ENCODE data around the gene NDRG2. TPM values are rescaled to one million over a fixed set of nuclear protein-coding genes. Genes with fewer than 3 reads are reported as not detected.

NDRG2 gene
- total RNA-seq, 2 donors from 2014 or later, result 136 to 171 TPM

DNA sequence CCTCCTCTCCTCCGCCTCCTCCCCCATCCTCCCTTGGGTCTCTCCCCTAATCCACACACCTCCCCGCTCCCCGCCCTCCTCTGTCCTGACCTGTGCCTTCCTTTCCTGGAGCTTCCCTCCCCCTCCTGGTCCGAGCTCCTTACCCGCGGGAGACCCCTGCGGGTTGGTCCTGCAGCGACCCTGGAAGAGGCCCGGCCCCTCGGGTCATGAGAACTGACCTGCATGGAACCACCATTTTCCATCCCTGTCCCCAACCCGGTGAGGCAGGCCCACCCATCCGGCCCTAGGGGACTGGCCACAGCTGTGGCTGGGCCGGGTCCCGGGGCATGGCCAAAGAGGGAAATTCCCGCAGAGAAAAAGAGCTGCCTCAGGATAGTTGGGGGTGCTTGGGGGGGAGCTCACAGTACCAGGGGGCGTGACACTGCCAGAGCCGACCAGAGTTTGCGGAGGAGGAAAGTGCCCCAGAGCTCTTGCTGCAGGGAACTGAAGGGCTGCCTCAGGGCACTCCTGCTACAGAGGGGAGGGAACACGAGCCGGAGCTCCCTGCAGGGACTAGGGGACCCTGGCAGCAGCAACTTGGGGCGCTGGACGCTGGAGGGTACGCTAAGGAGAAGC, 45.9 kb upstream of the NDRG2 start:
- Histone ChIP-seq H3K9ac (ENCODE audit: low read depth in 2 of 2, low read length in 2 of 2) (peak overlapping the region; percentile 91 to 99), H3K36me3 (peaks cover 9% of the 10 kb centered on the region), H3K4me3 (peak overlapping the region; percentile 68), H3K27ac (peak overlapping the region; percentile 90), H3K27me3 (no peaks in the 10 kb centered on the region), H3K9me3 (no peaks in the 10 kb centered on the region), H3K4me1 (peaks cover 14% of the 10 kb centered on the region)
- intact Hi-C loops (cut with DNase I), result no loop called here
- TF ChIP-seq, protein P1, sequence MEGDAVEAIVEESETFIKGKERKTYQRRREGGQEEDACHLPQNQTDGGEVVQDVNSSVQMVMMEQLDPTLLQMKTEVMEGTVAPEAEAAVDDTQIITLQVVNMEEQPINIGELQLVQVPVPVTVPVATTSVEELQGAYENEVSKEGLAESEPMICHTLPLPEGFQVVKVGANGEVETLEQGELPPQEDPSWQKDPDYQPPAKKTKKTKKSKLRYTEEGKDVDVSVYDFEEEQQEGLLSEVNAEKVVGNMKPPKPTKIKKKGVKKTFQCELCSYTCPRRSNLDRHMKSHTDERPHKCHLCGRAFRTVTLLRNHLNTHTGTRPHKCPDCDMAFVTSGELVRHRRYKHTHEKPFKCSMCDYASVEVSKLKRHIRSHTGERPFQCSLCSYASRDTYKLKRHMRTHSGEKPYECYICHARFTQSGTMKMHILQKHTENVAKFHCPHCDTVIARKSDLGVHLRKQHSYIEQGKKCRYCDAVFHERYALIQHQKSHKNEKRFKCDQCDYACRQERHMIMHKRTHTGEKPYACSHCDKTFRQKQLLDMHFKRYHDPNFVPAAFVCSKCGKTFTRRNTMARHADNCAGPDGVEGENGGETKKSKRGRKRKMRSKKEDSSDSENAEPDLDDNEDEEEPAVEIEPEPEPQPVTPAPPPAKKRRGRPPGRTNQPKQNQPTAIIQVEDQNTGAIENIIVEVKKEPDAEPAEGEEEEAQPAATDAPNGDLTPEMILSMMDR (IDR thresholded peaks at IDR 0.05), result no peak
- peak; percentile 82 for DNase-seq

DNA sequence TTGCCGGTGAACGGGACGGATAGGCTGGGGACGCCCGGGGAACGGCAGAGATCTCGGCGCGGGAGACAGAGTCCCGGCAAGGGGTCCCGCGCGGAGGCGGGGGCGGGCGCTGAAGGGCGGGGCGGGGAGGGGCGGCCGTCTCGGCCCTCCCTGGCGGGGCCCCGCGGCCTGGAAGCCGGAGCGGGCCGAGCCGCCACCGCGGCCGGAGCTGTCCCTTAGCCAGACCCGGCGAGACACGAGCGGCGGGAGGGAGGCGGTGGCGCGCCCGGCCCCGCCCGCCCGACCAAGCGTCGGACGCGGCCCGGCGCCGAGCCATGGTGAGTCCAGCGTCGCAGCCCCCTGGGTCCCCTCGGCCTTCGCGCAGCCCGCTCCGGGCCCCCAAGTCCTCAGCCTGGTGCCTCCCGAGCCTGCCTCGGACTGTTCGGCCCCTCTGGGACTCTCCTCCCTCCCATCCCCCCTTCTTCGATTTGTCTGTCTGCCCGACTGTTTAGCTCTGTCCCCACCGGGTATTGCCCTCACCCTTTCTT, 45.3 kb upstream of the NDRG2 start, which contains the start of gene ARHGEF40:
Gene ARHGEF40, plus strand, starts transcription at position 222 of the 527 bp plus-strand sequence. Its CDS starts 93 bp downstream, at position 315.
- TF ChIP-seq, protein P1 (IDR thresholded peaks at IDR 0.05), result no peak
- peak; percentile 74 for DNase-seq
- peaks cover 14% of the 10 kb centered on the region for H3K4me1 ChIP-seq
- peak within 1 kb of the TSS; percentile 90 for H3K27ac ChIP-seq
- H3K9me3 ChIP-seq, result no peaks in the 10 kb centered on the region
- H3K4me3 ChIP-seq, result peak within 1 kb of the TSS; percentile 68
- no peaks in the 10 kb centered on the region for H3K27me3 ChIP-seq
- H3K36me3 ChIP-seq, result peaks cover 4% of the 10 kb centered on the region
- intact Hi-C loops (cut with DNase I), result no loop called here
- H3K9ac ChIP-seq (ENCODE audit: low read depth in 2 of 2, low read length in 2 of 2), result peak within 1 kb of the TSS; percentile 91 to 99

DNA sequence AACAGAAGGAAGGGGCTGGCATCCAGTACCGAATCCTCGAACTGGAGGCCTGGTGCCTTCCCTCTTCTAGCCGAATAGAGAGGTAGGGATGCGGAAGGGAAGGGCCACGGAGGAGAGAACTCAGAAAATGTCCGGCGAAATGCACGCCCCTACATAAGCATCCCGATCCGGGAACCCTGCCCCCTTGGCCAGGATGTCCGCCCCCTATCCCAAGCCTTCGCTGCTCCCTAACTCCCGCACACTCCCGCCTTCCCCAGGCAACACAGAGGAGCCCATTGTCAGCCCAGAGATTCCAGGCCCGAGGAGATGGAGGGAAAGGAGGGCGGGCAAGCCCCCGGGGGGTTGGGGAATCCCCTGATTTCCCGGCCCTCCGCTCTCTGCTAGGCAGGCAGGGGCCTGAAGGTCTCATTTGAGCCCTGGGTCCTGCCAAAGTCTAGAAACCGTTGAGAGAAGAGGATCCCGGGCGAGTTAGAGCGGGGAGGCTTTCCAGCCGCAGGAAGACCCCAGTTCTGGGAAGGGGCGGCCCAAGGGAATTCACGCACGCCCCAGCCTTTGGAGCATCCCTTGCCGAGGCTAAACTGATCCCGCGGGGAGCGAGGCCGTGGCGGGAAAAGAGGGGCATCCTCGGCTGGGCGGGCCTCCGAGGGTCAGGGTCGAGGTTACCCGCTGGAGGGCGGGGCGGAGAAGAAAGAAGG, 44.7 kb upstream of the NDRG2 start:
- intact Hi-C loops (cut with DNase I), result loop anchor here (2.0 to 5.0 kb wide), 2 partner anchors 21 to 38 kb away; no protein-coding TSS in a partner anchor
- peak overlapping the region; percentile 64 to 77 for H3K9ac ChIP-seq (ENCODE audit: low read depth in 2 of 2, low read length in 2 of 2)
- H3K9me3 ChIP-seq, result no peaks in the 10 kb centered on the region
- peaks cover 3% of the 10 kb centered on the region for H3K36me3 ChIP-seq
- peak overlapping the region; percentile 68 for H3K4me3 ChIP-seq
- H3K27ac ChIP-seq, result peak overlapping the region; percentile 90
- no peak for DNase-seq
- H3K27me3 ChIP-seq, result no peaks in the 10 kb centered on the region
- TF ChIP-seq, protein P1 (IDR thresholded peaks at IDR 0.05), result no peak
- peaks cover 14% of the 10 kb centered on the region for H3K4me1 ChIP-seq

DNA sequence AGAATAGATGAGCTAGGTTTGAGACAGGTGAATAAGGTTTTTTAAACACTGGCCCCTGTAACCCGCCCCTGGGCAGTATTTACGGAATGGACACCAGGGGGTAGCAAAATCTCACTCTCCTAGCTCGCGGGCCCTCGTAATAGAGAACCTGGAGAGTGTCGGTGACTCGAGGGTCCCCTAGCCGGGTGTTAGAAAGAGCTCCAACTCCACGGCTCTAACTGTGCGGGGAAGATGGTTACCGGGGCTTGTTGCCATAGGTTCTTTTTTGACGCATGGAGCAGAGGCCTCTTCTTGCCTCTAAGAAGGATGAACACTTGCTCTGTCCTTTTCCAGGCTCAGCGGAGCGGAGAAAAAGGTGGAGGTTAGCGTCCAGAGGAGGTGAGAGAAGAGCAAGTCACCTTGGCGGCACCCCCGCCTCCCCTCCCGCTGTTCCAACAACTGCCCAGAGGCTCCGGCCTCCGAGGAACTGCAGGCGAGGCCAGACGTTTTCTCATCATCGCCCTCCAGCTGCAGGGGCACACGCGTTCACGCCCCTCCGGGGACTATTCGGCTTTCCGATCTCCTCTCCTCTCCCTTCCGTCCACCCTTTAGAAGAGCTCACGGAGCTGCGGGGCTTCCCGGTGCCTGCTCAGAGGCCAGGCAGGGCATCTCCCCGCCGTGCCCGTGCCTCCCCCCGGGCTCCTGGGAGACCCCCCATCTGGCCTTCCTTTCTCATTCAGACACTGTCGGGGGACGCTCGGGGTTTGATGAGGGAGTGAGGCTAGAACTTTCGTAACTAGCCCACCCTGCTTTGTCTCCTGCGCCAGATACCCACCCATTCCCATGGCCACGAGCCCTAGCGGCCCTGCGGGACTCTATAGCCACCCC, 43.9 kb upstream of the NDRG2 start:
- Histone ChIP-seq H3K36me3 (no peaks in the 10 kb centered on the region), H3K4me3 (peak overlapping the region; percentile 68), H3K27ac (peak overlapping the region; percentile 90), H3K27me3 (no peaks in the 10 kb centered on the region), H3K9me3 (no peaks in the 10 kb centered on the region), H3K9ac (ENCODE audit: low read depth in 2 of 2, low read length in 2 of 2) (peak overlapping the region; percentile 64 to 77), H3K4me1 (peaks cover 14% of the 10 kb centered on the region)
- TF ChIP-seq, protein P1 (IDR thresholded peaks at IDR 0.05), result peak; percentile 44
- intact Hi-C loops (cut with DNase I), result loop anchor here (2.0 to 5.0 kb wide), 2 partner anchors 22 to 39 kb away; no protein-coding TSS in a partner anchor
- peak; percentile 73 for DNase-seq
